AG09309 (cell line): ENCODE measurements around the gene GRIFIN.

Experiments used
- DNase-seq: peaks from one replicate; pipeline ENCODE4 v3.0.0-alpha.2; 2010; ENCODE audit warnings: low read depth
- H3K4me3 ChIP-seq: 2 replicates; pipeline ENCODE4 v1.5.1; 2011; ENCODE audit warnings: mild to moderate bottlenecking, low read depth, low read length, moderate library complexity; ENCODE audit not compliant: control insufficient read depth
- TF ChIP-seq, protein P1 (sequence below): IDR thresholded peaks from 2 replicates; pipeline ENCODE4 v1.5.1; 2011; ENCODE audit warnings: mild to moderate bottlenecking, low read depth, low read length, inconsistent platforms; ENCODE audit not compliant: insufficient read depth, control insufficient read depth; ENCODE audit errors: missing control alignments

Gene GRIFIN

DNA sequence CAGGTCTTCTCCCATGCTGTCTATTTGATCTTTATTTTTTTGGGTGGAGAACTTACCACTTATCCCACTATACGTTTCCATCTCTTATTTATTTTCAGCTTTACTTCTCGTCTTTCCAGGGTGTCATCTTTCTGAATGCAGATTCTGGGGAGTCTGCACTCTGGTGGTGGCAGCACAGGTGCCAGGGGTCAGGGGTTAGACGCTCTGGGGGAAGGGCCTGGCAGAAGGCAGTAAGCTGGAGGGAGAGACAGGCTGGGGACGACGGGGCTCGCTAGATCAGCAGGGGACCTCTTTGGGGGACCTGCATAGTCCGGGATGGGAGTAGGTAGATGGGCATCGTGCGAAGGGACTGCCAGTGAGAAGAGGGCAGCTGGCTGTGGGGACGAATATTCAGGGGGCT lies 50.4 kb downstream of the GRIFIN start:
- no peak for DNase-seq
- no peak overlapping the region for H3K4me3 ChIP-seq
- TF ChIP-seq, protein P1, sequence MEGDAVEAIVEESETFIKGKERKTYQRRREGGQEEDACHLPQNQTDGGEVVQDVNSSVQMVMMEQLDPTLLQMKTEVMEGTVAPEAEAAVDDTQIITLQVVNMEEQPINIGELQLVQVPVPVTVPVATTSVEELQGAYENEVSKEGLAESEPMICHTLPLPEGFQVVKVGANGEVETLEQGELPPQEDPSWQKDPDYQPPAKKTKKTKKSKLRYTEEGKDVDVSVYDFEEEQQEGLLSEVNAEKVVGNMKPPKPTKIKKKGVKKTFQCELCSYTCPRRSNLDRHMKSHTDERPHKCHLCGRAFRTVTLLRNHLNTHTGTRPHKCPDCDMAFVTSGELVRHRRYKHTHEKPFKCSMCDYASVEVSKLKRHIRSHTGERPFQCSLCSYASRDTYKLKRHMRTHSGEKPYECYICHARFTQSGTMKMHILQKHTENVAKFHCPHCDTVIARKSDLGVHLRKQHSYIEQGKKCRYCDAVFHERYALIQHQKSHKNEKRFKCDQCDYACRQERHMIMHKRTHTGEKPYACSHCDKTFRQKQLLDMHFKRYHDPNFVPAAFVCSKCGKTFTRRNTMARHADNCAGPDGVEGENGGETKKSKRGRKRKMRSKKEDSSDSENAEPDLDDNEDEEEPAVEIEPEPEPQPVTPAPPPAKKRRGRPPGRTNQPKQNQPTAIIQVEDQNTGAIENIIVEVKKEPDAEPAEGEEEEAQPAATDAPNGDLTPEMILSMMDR: no peak
